Measurements from ENCODE around the gene PSME3. TPM values are rescaled to one million over a fixed set of nuclear protein-coding genes. Genes with fewer than 3 reads are reported as not detected.

PSME3 gene, protein sequence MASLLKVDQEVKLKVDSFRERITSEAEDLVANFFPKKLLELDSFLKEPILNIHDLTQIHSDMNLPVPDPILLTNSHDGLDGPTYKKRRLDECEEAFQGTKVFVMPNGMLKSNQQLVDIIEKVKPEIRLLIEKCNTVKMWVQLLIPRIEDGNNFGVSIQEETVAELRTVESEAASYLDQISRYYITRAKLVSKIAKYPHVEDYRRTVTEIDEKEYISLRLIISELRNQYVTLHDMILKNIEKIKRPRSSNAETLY
- 68.2 and 105 TPM in 2 replicates for total RNA-seq (2011; cell fraction: chromatin; rRNA removed; ENCODE audit: low replicate concordance)
- 64.3 and 78.7 TPM in 2 replicates for total RNA-seq (2011; cell fraction: nucleolus; rRNA removed)
- total RNA-seq (2011; cell fraction: nucleoplasm; rRNA removed) = 82.3 and 119 TPM in 2 replicates
- total RNA-seq (2014; rRNA removed) (141 and 143 TPM in 2 replicates), total RNA-seq (2014; rRNA removed; fragmentation: Illumina TruSeq; extraction: Trizol) (137 and 145 TPM in 2 replicates), total RNA-seq (2015; rRNA removed; fragmentation: Illumina TruSeq; extraction: Trizol) (128 and 131 TPM in 2 replicates), total RNA-seq (2021) (228 and 239 TPM in 2 replicates), polyA plus RNA-seq (2011; rRNA removed) (86.5 and 167 TPM in 2 replicates), polyA plus RNA-seq (2014; fragmentation: Illumina TruSeq; extraction: Trizol) (272 and 275 TPM in 2 replicates), polyA plus RNA-seq (2014; fragmentation: Nextera tagmentation; extraction: Ambion mirVana) (10 to 100 TPM; 31.2 to 43.2 TPM), polyA plus RNA-seq (2014; rRNA removed) (177 and 180 TPM in 2 replicates), polyA minus RNA-seq (2011; rRNA and poly(A)+ RNA removed) (71.7 and 138 TPM in 2 replicates), Bru-seq, nascent RNA (percentile 82 among the genes with signal in this experiment), BruChase-seq, experiment 1, labeled RNA remaining after a 2-hour chase (percentile 81 among the genes with signal in this experiment), BruChase-seq, experiment 2, labeled RNA remaining after a 6-hour chase (percentile 82 among the genes with signal in this experiment)
- polyA plus RNA-seq (2011; cell fraction: cytosol; rRNA removed) = 83.3 and 119 TPM in 2 replicates
- polyA plus RNA-seq (2011; cell fraction: nucleus; rRNA removed) = 44.6 and 64.5 TPM in 2 replicates
- 103 and 158 TPM in 2 replicates for polyA plus RNA-seq (2012)
- 27.7 and 69.4 TPM in 2 replicates for polyA minus RNA-seq (2011; cell fraction: cytosol; rRNA and poly(A)+ RNA removed)
- 27.6 and 29.9 TPM in 2 replicates for polyA minus RNA-seq (2011; cell fraction: nucleus; rRNA and poly(A)+ RNA removed)
- long read RNA-seq, experiment 1, transcript PSME3-210 (11 exons, 998 nt) = major isoform, 411 of 614 reads
- long read RNA-seq, experiment 1, partial matches to known transcripts = 160 of 614 reads
- long read RNA-seq, experiment 1, other reads (novel, unspliced or antisense) = 38 of 614 reads
- long read RNA-seq, experiment 2, transcript PSME3-210 (11 exons, 998 nt) = major isoform, 125 of 288 reads
- long read RNA-seq, experiment 2, partial matches to known transcripts = 75 of 288 reads
- long read RNA-seq, experiment 2, other reads (novel, unspliced or antisense) = 87 of 288 reads
- long read RNA-seq, experiment 3, transcript PSME3-210 (11 exons, 998 nt) = major isoform, 175 of 209 reads
- long read RNA-seq, experiment 3, partial matches to known transcripts = 3 of 209 reads
- long read RNA-seq, experiment 3, other reads (novel, unspliced or antisense) = 30 of 209 reads

DNA sequence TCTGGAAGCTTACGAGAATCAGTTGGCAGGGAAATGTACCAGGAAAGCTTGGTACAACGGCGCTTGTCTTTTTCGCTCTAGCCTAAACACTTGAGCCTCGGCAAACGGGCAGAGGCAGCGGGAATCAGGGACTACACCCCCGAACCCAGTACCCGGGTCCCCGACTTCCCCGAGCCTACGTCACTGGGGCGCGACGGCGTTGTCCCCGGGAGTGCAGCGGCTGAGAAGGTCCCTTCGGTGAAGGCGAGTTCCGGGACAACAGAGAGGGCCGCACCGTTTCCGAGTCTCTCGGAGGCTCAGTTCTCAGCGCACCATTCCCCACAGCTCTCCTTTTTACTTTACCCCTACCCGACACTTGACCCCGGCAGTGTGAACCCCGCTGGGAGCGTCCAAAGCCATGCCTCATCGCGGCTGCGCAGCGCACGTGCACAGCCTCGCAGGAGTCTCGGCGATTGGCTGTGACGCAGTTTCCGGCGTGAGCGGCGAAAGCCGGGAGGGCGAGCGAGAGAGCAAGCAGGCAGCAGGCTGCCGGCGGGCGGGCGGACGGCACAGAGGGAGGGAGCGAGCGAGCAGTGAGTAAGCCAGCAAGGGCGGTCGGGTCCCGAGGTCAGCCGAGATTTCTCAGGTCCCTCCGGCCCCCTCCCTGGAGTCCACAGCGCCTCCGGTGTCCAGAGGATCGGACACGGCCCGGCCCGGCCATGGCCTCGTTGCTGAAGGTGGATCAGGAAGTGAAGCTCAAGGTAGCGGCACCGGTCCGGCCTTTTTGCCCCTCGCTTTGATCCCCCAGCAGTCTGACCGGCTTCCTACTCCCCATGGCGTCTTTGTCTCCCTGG lies at the start of gene PSME3:
Gene PSME3 (plus strand): TSS at position 464 of the 833 bp plus-strand sequence. CDS start 235 bp downstream, at position 699.
- Histone ChIP-seq H3K4me3 (peak within 1 kb of the TSS; percentile 90), H3K9ac (ENCODE audit: insufficient read depth in 1 of 2, low read depth in 2 of 2, low read length in 2 of 2) (peak within 1 kb of the TSS; percentile 98 to 99), H3K4me1 (replicated peaks in 1 of 2; ENCODE audit: control insufficient read depth in 2 of 2, insufficient read depth in 2 of 2, low read length in 2 of 2) (peaks cover 3 to 14% of the 10 kb centered on the region in 2 experiments; a peak in 4 of 5 replicates), H3K79me2 (ENCODE audit: control insufficient read depth, insufficient read depth, low read length) (peaks cover 46% of the 10 kb centered on the region), H3K9me3 (replicated peaks; ENCODE audit: control insufficient read depth, insufficient read depth, low read depth, low read length) (no peaks in the 10 kb centered on the region), H2AFZ (ENCODE audit: low read depth, low read length) (peak within 1 kb of the TSS; percentile 100), H3K36me3 (ENCODE audit: control insufficient read depth, insufficient read depth, low read length) (peaks cover 39% of the 10 kb centered on the region), H3K4me2 (ENCODE audit: insufficient read depth, low read length) (peak within 1 kb of the TSS; percentile 98), H3K9me1 (ENCODE audit: control insufficient read depth, insufficient read depth, low read length) (no peaks in the 10 kb centered on the region), H3K27me3 (ENCODE audit: control insufficient read depth in 2 of 2, insufficient read depth in 2 of 2, low read length in 2 of 2) (no peaks in the 10 kb centered on the region), H4K20me1 (replicated peaks; ENCODE audit: control insufficient read depth, insufficient read depth, low read length) (0 out of 2 replicates have a peak, but pooled peaks cover 5% of the 10 kb centered on the region), H3K27ac (ENCODE audit: extremely low read depth, low read depth, low read length) (peak within 1 kb of the TSS; percentile 95)
- in situ Hi-C loops (cut with MboI) = no loop called here
- 1% methylated on average over 65 of the region's 71 CpGs for WGBS (ENCODE audit: insufficient coverage, low coverage, missing lambda C conversion rate)
- no TSS peak for BruUV-seq (replicated peaks)
- ChIA-PET CTCF (ENCODE audit: low intra/inter-chr PET ratio) (interaction anchor here (1.1 kb wide), 1 partner anchor 164 kb away, joined by 3 read pairs; no protein-coding TSS in a partner anchor), POLR2A (interaction anchor here (0.6 to 2.0 kb wide), 11 partner anchors 9 to 279 kb away, joined by 3 to 18 read pairs (median 4); partner anchors contain the start of genes BECN1 and RPL27)
- DNase-seq (ENCODE audit: extremely low read depth in 1 of 4, low spot score in 3 of 4) = peak; percentile 90 to 95 (median 92)
- ATAC-seq = peak; percentile 96
- intact Hi-C loops (cut with micrococcal nuclease) = no loop called here
- FAIRE-seq = peak; percentile 63
- no peak for TF ChIP-seq ETS2 (tag; IDR thresholded peaks at IDR 0.05; ENCODE audit: borderline replicate concordance, poor library complexity, severe bottlenecking)
- TF ChIP-seq ZNF140 (CRISPR knock-in tag; IDR thresholded peaks at IDR 0.05) = no peak
- no peak for TF ChIP-seq ZNF232 (CRISPR knock-in tag; IDR thresholded peaks at IDR 0.05)
- TF ChIP-seq ZBTB17 (CRISPR knock-in tag; IDR thresholded peaks at IDR 0.05) = peak; percentile 91
- TF ChIP-seq, protein P1, sequence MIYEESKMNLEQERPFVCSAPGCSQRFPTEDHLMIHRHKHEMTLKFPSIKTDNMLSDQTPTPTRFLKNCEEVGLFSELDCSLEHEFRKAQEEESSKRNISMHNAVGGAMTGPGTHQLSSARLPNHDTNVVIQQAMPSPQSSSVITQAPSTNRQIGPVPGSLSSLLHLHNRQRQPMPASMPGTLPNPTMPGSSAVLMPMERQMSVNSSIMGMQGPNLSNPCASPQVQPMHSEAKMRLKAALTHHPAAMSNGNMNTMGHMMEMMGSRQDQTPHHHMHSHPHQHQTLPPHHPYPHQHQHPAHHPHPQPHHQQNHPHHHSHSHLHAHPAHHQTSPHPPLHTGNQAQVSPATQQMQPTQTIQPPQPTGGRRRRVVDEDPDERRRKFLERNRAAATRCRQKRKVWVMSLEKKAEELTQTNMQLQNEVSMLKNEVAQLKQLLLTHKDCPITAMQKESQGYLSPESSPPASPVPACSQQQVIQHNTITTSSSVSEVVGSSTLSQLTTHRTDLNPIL (CRISPR knock-in tag; IDR thresholded peaks at IDR 0.05) = 0 out of 2 replicates have a peak, but pooled peaks have one; percentile 14
- peak; percentile 90 to 91 for TF ChIP-seq NRF1 (conservative IDR thresholded peaks at IDR 0.05 in 1 of 2, IDR thresholded peaks at IDR 0.05 in 1 of 2)
- peak; percentile 64 for TF ChIP-seq KDM5B (IDR thresholded peaks at IDR 0.05; ENCODE audit: insufficient replicate concordance, low read depth, low read length)
- TF ChIP-seq ARNT (IDR thresholded peaks at IDR 0.05) = 0 out of 4 replicates have a peak, but pooled peaks of 1 of the 2 experiments have one; percentile 72
- TF ChIP-seq, protein P2, sequence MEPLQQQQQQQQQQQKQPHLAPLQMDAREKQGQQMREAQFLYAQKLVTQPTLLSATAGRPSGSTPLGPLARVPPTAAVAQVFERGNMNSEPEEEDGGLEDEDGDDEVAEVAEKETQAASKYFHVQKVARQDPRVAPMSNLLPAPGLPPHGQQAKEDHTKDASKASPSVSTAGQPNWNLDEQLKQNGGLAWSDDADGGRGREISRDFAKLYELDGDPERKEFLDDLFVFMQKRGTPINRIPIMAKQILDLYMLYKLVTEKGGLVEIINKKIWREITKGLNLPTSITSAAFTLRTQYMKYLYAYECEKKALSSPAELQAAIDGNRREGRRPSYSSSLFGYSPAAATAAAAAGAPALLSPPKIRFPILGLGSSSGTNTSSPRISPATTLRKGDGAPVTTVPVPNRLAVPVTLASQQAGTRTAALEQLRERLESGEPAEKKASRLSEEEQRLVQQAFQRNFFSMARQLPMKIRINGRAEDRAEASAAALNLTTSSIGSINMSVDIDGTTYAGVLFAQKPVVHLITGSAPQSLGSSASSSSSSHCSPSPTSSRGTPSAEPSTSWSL (CRISPR knock-in tag; IDR thresholded peaks at IDR 0.05; ENCODE audit: borderline replicate concordance) = no peak
- peak; percentile 50 for TF ChIP-seq PCBP1 (IDR thresholded peaks at IDR 0.05; ENCODE audit: low read depth, low read length, poor library complexity, severe bottlenecking)

Measured in K562 (cell line).